Measurements from ENCODE around the gene SLC39A7.
A peak's percentile ranks its signal among the peaks of the same experiment; 100 is the strongest.

SLC39A7 gene

GRCh38 chr6:33160728-33161344 lies 39.8 kb upstream of the SLC39A7 start:
- TF ChIP-seq CTCF (IDR thresholded peaks at IDR 0.05; ENCODE audit: control insufficient read depth, insufficient read depth, low read depth, low read length, missing control alignments): no peak
- peak overlapping the region; percentile 47; the same call in 1 of the 2 replicates for H3K4me3 ChIP-seq (ENCODE audit: control insufficient read depth, low read depth, low read length)
- peak; percentile 84 for DNase-seq (ENCODE audit: low read depth)

DNA sequence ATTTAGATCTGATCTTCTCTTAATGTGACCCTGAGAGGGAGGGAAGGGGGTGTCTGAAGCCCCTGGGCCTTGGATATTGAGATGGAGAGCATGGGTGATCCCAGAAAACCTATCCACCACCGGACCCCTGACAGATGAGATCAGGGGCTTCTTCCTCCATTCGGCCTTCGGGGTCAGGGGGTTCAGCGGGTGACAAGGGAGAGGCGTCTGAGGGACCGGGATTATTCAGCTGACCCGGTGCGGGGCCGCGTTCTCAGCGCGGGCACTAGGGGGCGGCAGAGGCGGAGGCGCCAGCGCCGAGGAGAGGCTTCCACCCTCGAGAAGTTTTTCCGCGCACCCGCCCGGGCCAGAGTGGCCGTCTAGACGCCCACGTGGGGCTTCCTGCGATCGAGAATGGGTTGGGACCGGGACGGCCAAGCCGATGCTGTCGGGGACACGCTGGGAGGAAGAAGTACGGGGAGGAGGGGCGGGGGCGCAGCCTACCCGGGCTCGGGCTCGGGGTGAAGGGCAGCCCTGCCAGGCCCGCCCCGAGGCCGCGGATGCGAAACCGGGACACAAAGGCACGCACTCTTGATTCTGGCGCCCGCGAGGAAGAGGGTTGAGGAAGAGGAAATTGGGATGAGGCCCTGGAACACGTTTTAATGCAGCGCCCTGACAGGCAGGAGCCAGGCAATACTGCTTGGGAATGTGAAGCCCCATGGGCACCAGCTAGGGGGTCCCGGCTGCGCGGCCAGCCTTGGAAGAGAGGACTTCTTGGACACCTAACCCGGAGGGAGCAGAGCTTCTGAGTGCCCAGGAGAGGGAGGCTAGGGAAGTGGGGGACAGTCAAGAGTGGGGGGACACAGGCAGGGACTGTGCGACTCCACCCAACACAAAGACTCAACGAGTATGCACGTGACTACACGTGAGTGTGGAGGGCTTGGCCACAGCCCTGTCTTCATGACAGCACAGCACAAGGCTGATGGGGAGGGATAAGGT lies 39.0 kb upstream of the SLC39A7 start:
- TF ChIP-seq CTCF (IDR thresholded peaks at IDR 0.05; ENCODE audit: control insufficient read depth, insufficient read depth, low read depth, low read length, missing control alignments): peak; percentile 93
- no peak for DNase-seq (ENCODE audit: low read depth)
- H3K4me3 ChIP-seq (ENCODE audit: control insufficient read depth, low read depth, low read length): peak overlapping the region; percentile 47

DNA sequence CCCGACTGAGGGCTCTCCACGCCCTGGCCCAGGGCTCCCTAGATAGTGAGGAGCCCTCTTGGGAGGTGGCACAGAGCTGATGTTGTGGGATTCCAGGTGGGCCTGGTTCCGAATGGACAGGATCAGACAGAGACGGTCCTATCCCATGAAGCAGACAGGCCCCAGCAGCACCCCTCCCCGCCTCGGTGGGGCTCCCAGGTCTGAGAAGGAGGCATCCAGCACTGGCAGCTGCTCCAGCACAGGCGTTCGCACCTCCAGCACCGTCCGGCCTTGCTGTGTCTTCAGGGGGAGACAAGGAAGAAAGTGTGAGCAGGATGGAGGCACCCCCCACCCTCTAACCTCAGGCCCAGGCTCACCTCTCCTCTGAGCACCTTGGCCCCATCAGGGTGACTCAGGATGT lies 37.1 kb upstream of the SLC39A7 start:
- H3K4me3 ChIP-seq (ENCODE audit: control insufficient read depth, low read depth, low read length): no peak overlapping the region
- no peak for TF ChIP-seq CTCF (IDR thresholded peaks at IDR 0.05; ENCODE audit: control insufficient read depth, insufficient read depth, low read depth, low read length, missing control alignments)
- DNase-seq (ENCODE audit: low read depth): no peak

DNA sequence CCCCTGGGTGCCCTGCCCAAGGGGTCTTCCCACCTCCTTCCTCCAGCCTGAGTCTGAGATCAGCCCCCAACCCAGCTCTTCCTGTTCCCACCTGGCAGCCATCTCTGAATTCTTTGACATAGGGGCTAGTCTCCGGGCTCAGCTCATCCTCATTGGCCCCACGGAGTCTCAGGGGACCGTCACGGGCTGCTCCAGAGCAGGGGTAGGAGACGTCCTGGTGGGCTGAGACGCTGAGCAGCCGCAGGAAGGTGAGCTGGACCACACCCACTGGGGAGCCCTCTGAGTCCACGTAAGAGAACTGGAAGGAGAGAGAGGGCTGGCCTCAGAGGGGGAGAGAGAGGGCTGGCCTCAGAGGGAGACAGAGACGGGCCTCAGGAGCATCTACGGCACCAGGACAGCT lies 36.5 kb upstream of the SLC39A7 start:
- no peak overlapping the region for H3K4me3 ChIP-seq (ENCODE audit: control insufficient read depth, low read depth, low read length)
- no peak for TF ChIP-seq CTCF (IDR thresholded peaks at IDR 0.05; ENCODE audit: control insufficient read depth, insufficient read depth, low read depth, low read length, missing control alignments)

DNA sequence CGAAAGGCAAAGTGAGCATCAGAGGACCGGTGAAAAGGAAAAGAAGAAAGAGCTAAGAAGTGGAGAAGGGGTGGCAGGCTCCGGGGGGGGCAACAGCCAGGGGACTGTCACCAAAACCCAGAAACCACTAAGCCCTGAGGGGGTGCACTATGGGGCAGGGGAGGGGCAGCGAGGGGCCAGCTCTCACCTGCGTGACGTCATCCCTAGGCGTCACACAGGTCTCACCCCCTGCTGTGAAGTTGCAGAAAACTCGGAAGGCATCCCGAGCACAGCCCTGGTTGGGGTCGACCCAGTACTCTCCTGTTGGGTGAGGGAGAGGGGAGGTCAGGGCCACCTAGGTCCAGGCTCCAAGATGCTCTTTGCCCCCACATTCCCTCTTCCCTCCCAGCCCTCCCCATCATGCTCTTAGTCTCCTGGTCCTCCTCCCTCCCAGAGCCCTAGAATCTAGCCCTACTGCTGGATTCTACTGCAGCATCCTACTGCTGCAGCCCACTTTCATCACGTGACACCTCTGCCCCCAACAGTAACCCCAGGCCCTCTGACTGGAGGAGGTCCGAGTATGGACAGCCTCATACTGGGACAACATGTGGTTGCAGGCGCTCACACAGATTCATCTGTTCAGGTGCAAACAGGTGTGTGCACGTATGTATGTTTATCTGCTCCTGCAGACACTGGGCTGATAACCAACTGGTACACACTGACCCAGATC lies 35.8 kb upstream of the SLC39A7 start:
- no peak for TF ChIP-seq CTCF (IDR thresholded peaks at IDR 0.05; ENCODE audit: control insufficient read depth, insufficient read depth, low read depth, low read length, missing control alignments)
- H3K4me3 ChIP-seq (ENCODE audit: control insufficient read depth, low read depth, low read length): no peak overlapping the region
- no peak for DNase-seq (ENCODE audit: low read depth)

More for the DNA sequence above, 36.5 kb upstream of the SLC39A7 start:
- no peak for DNase-seq (ENCODE audit: low read depth)

- H3K4me3 ChIP-seq (ENCODE audit: control insufficient read depth, low read depth, low read length): no peak overlapping the region
- no peak for DNase-seq (ENCODE audit: low read depth)
- TF ChIP-seq CTCF (IDR thresholded peaks at IDR 0.05; ENCODE audit: control insufficient read depth, insufficient read depth, low read depth, low read length, missing control alignments): no peak
Measured at GRCh38 chr6:33165581-33166258, 34.9 kb upstream of the SLC39A7 start.

All from AG09309 (cell line).